Measurements from ENCODE around the gene FKRP.

DNA sequence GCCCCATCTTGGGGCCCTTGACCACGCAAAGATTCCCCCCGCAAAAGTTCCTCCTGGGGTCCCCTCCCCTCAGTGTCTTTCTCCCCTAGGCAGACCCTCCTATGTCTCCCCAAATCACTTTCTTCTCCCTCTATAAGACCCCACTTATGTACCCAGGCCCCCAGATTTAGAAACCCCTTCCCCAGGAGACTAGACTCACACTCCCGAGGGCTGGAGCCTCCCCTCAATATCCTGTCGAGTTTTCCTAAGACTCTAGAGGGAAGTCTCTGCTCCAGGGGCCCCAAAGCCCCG lies 41.1 kb downstream of the FKRP start:
- TF ChIP-seq TAF1 (IDR thresholded peaks at IDR 0.05; ENCODE audit: borderline replicate concordance, insufficient read depth, low read length), result no peak
- TF ChIP-seq SIN3A (IDR thresholded peaks at IDR 0.05; ENCODE audit: borderline replicate concordance, insufficient read depth, low read length), result no peak
- no peak; the same call in 1 of the 2 replicates for TF ChIP-seq POLR2AphosphoS5 (IDR thresholded peaks at IDR 0.05; ENCODE audit: low read depth, low read length)

Measured in PFSK-1 (cell line).